ENCODE data around the gene GJC2.

The GJC2 gene

GRCh38 chr1:228114827-228115226, 34.9 kb upstream of the GJC2 start:
- no peak for DNase-seq

GRCh38 chr1:228117335-228117734, 32.4 kb upstream of the GJC2 start:
- DNase-seq = no peak

GRCh38 chr1:228118040-228118439, 31.7 kb upstream of the GJC2 start:
- DNase-seq = no peak

GRCh38 chr1:228120351-228120750, 29.4 kb upstream of the GJC2 start:
- DNase-seq = no peak

GRCh38 chr1:228120857-228121489, 28.8 kb upstream of the GJC2 start:
- no peak for DNase-seq

- DNase-seq = no peak
Measured at GRCh38 chr1:228122921-228123441, 26.7 kb upstream of the GJC2 start.

- no peak for DNase-seq
Measured at GRCh38 chr1:228123505-228123904, 26.2 kb upstream of the GJC2 start.

GRCh38 chr1:228125185-228125584, 24.5 kb upstream of the GJC2 start:
- DNase-seq = no peak

- no peak for DNase-seq
Measured at GRCh38 chr1:228131766-228132165, 18.0 kb upstream of the GJC2 start.

GRCh38 chr1:228134591-228134990, 15.1 kb upstream of the GJC2 start:
- DNase-seq = no peak

- no peak for DNase-seq
Measured at GRCh38 chr1:228136901-228137300, 12.8 kb upstream of the GJC2 start.

GRCh38 chr1:228139406-228139930, 10.3 kb upstream of the GJC2 start:
- DNase-seq = no peak

GRCh38 chr1:228139931-228140723, 9.6 kb upstream of the GJC2 start, which contains the start of gene GUK1:
Gene GUK1 (plus strand): TSS chr1:228140279. CDS start chr1:228140303, 24 bp downstream.
- DNase-seq = peak; percentile 100

- DNase-seq = peak in 1 of 2 donors; percentile 29
Measured at GRCh38 chr1:228140724-228141225, 9.0 kb upstream of the GJC2 start.

- DNase-seq = no peak
Measured at GRCh38 chr1:228141226-228142044, 8.3 kb upstream of the GJC2 start.

- DNase-seq = no peak
Measured at GRCh38 chr1:228142155-228142691, 7.5 kb upstream of the GJC2 start.

GRCh38 chr1:228142701-228143136, 7.0 kb upstream of the GJC2 start:
- DNase-seq = no peak

- DNase-seq = no peak
Measured at GRCh38 chr1:228143480-228144192, 6.1 kb upstream of the GJC2 start.

- no peak for DNase-seq
Measured at GRCh38 chr1:228144193-228144992, 5.3 kb upstream of the GJC2 start.

- no peak for DNase-seq
Measured at GRCh38 chr1:228144993-228145343, 4.8 kb upstream of the GJC2 start.

Measured in inflammatory macrophage (primary cell).